Left colon (tissue), 2 donors: ENCODE data around the gene TRPC4. TPM values are rescaled to one million over a fixed set of nuclear protein-coding genes. Genes with fewer than 3 reads are reported as not detected.

Experiments used
- ATAC-seq: fragments of 200-7000 bp; cut with Tn5 transposase; one replicate; pipeline ENCODE4 v1.9.1; 2020; ENCODE audit warnings: mild to moderate bottlenecking, moderate library complexity
- DNase-seq, 2 donors: peaks; one replicate each; pipeline ENCODE4 v3.0.0-alpha.2; 2020
- intact Hi-C, 2 donors: fragments of 100-400 bp; cut with DNase I in 1 of 2; cut with micrococcal nuclease in 1 of 2; formaldehyde crosslinking; loops; one replicate each; pipeline versions ENCODE4 v1.11.2 to v1.14.0; 2022; cut with DNase I, micrococcal nuclease
- total RNA-seq, 2 donors: library from RNA; stranded (reverse); fragmentation: NEBNext Ultra II Directional; extraction: Animal tissue kit (Norgen Biotek cat#: 25700); gene quantifications; one replicate each; pipeline ENCODE4 v1.2.1, GENCODE V29; 2021
- donor health status: DM: no; HTN: no; CAD: no.
- donor health status: DM: yes; HTN: yes; CAD: no.

The TRPC4 gene
- total RNA-seq, 2 donors from 2014 or later = 0.24 to 0.56 TPM

DNA sequence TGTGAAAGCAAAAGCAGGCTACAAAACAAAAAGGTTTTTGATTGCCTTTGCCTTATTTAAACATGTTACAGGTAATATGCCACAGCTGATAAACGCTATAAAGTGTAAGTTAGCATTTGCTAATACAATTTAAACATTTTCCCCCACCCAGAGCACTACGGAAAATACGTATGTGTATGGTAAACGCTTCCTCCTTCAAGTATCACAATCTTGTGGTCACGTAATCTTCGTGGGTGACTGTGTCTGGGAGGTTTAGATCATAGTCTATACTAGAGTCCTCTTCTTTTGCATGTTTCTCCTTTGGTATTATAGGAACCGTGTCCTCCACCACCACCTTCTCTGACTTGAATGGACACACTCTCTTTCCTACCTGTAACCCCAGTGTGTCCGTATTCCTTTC, 232.9 kb downstream of the TRPC4 start:
- DNase-seq (no peak), ATAC-seq (no peak)
- intact Hi-C loops = no loop called here

DNA sequence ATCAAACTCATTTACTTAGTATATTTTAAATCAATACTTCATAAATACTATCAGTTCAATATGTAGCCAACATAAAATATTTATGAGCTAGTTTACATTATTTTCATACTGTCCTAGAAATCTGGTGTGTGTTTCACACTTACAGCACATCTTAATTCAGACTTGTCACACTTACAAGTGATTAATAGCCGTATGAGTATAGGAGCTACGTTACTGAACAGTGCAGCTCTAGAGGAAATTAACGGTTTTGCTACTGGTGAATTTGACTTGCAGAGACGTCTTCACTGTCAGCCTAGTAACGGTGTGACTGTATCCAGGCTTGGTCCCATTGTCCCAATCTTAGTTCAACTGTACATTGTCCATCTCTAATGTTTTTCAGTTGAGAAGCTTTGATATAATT, 237.3 kb downstream of the TRPC4 start:
- intact Hi-C loops = no loop called here
- DNase-seq (no peak), ATAC-seq (no peak)

DNA sequence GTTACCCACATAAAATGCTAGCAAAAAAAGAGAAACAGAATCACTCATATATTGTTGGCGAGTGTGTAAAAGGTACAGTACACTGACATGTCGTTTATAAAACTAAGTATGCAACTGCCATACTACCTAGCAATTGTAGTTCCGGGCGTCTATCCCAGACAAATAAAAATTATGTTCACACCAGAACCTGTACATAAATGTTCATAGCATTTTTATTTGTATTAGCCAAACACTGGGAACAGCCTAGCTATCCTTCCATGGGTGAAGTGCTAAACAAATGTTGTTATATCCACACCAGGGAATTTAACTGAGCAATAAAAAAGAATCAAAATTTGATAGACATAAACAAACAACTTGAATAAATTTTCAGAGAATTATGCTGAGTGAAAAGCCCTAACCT, 242.1 kb downstream of the TRPC4 start:
- DNase-seq = no peak

DNA sequence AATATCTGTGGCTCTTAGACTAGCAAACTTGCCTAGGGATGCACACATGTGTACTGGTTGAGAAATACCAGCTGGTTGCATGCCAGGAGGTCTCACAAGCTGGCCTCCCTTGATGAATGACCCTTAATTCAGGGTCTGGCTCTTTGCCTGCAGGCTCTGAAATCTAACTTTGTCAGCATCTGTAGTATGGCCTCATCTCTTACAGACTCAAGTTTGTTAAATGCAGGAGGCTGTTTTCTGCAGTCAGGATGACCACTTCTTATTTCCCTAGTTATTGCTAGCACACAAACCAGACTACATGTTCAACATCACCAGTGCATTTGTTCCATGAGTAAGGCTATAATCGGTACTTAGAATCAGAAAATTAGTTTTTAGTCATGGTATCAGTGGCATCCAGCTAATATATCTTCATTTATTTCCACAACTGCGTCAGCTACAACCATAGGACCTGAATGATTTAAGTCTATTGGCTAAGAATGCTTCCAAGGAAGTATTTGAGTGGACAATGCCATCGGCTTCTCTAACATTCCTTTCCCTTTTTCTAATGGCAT, 247.7 kb downstream of the TRPC4 start:
- no peak for ATAC-seq

More for the DNA sequence above, 242.1 kb downstream of the TRPC4 start:
- ATAC-seq = no peak
- intact Hi-C loops = no loop called here

DNA sequence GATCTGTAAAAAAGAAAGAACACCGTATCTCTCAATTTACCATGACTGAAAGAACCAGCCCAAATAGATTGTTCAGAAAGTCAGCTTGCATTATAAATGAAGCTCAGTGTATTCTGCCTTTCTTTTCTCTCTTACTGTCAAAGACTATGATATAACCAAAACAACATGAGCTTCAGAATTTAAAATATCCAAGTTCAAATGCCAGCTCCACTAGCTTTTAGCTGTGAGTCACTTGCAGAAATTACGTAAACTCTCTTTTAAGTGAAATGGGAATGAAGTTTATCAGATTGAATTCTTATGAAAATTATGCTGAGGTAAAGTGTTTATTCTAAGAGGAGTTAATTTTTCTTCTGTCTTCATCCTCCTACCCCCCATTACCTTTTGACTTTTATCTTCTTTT, 251.0 kb downstream of the TRPC4 start:
- ATAC-seq (no peak), DNase-seq (no peak)
- intact Hi-C loops = no loop called here

More for the DNA sequence above, 247.7 kb downstream of the TRPC4 start:
- no peak for DNase-seq
- intact Hi-C loops = no loop called here

DNA sequence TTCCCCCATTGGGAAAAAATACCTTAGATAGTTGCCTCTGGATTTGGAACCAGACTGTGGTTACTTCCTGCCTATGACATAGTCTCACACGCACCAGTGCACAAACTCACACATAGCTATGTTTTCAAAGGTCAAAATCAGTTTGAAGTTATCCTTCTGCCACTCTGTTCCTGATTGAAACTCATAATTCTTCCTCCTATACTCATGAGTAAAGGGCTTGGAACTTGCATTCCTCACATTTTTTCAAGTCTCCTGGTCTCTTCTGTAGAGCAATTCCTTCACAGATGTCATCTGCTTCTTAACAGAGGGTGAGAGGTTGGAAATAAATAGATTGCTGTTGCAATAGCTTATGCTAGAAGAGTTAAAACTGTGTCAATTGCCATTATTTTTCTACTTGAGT, 252.4 kb downstream of the TRPC4 start:
- DNase-seq (no peak), ATAC-seq (no peak)
- intact Hi-C loops = no loop called here

DNA sequence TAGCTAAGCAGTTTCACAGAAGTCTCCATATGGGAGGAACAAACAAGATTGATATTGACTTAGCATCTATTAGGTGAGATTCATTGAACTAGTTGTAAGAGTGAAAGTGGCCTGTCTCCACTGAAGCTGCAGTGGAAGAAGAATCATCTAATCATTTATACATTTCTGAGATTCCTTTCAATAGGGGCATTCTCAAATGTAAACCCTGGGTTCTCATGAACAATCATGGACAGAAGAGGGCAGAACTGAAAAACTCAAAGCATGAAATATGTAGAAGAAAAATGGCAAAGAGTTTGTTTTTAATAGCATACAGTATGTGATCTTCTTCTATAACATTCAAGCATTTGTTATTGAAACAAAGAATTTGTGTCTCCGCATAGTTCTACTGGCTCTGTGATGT, 253.4 kb downstream of the TRPC4 start:
- ATAC-seq (no peak), DNase-seq (no peak)
- intact Hi-C loops = no loop called here

DNA sequence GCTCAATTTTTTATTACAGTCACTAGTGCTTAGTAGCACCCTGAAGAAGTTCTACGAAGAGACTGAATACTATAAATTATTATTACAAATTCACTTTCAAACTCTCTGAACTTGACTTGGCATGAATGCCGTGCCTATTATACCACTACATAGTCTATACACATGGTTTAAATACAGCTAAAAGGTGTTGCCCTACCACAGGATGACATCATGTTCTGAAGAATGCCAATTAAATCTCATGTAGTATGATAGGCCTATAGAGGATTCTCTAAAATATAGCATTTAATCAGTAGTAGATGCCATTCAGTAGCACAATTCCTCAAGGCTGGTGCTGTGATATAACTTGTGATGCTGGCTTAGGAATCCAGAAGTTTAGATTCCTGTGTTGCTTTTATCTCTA, 254.3 kb downstream of the TRPC4 start:
- ATAC-seq (no peak), DNase-seq (no peak)
- intact Hi-C loops = no loop called here

DNA sequence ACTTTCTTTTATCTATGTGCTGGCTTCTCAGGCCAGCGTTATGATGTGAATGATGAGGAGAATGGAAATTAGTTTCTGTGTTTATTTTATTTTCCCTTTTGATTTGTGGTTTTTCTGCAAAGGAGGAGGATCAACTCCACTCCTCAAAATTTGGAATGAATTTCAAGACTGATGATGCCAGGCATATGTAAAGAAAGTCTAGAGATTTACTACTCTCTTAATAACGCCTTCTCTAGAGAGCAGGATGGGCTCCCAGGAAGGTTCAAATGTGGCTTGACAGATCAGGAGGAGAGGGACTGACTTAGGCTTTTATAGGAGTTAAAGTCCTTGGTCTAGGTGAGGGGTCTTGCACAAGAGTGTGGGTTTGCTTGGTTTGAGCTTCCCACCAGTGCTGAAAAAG, 255.9 kb downstream of the TRPC4 start:
- DNase-seq (no peak), ATAC-seq (no peak)
- intact Hi-C loops = no loop called here

DNA sequence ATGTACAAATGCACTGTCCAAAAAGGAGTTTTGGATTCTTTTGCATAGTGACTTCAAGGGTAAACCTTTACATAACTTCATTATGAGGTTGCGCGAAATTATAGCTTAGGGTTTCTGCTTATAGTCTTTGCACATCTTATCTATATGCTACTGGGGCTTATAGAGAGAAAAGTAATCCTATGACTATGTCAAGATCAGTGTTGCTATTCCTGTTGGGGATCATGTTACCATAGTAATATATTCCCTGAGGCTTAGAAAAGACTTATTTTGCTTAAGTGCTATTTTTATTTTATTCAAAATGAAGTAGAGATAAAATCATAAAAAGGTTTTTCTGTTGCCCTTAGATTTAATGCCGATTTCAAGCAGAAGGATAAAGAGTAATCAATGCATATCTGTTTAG, 256.3 kb downstream of the TRPC4 start:
- ATAC-seq = no peak
- intact Hi-C loops = no loop called here
- no peak for DNase-seq

DNA sequence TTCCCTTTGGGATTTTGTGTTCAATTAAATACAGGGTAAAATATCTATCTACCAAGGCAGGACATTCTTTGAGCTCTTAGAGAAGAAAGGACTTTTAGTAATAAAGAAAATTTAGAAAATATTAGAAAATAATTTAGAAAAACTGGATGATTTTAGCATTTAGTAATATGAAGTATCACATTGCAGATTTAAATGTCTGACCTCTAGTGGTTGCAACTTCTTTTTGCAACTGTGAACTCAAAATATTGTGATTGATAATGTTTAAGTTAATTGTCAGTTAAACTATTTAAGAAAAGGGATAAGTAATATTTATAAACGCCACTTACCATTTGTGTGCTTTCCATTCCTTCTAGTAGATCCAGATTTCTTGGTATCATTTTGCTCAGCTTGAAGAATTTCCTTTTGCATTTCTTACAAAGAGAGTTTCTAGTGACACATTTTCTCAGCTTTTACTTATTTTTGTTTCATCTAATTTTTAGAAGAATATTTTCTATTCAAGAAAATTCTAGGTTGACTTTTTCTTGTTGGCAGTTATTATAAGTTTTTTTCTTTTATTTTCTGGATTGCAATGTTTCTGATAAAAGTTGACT, 260.7 kb downstream of the TRPC4 start:
- intact Hi-C loops = loop anchor here in 1 of 2 donors (10.0 kb wide), 2 partner anchors 504 to 534 kb away; partner anchors contain the start of gene CSNK1A1L

DNA sequence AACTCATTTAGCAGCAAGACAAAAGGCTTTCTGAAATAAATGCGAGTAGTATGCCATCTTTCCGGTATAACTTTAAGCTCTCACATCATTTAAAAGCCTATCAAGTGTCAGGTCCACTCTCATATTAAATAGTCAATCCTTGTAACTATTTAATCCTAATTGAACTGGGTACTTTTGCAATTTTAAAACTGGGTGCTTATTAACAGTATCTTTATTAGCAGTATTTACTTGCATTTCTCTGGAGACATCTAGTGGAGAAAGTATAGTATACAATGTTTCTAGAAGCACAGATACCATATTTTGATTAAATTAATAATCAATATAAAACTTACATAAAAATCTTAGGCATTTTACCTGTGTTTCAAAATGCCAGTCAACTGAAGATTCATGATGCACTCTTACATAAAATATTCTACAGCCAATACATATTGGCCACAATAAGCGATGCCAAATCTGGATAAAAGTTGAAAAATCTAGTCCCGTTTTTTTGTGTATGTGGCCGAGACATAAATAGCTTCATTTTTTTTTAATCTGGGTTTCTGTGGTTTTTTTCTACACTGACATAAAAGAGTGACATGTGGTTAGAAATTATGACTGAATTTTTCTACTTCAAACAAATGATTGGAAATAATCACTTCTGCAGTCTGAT, 266.7 kb downstream of the TRPC4 start:
- DNase-seq = no peak
- ATAC-seq = no peak
- intact Hi-C loops = loop anchor here in 1 of 2 donors (10.0 kb wide), 2 partner anchors 498 to 528 kb away; partner anchors contain the start of gene CSNK1A1L

More for the DNA sequence above, 260.7 kb downstream of the TRPC4 start:
- DNase-seq = no peak
- ATAC-seq = no peak

DNA sequence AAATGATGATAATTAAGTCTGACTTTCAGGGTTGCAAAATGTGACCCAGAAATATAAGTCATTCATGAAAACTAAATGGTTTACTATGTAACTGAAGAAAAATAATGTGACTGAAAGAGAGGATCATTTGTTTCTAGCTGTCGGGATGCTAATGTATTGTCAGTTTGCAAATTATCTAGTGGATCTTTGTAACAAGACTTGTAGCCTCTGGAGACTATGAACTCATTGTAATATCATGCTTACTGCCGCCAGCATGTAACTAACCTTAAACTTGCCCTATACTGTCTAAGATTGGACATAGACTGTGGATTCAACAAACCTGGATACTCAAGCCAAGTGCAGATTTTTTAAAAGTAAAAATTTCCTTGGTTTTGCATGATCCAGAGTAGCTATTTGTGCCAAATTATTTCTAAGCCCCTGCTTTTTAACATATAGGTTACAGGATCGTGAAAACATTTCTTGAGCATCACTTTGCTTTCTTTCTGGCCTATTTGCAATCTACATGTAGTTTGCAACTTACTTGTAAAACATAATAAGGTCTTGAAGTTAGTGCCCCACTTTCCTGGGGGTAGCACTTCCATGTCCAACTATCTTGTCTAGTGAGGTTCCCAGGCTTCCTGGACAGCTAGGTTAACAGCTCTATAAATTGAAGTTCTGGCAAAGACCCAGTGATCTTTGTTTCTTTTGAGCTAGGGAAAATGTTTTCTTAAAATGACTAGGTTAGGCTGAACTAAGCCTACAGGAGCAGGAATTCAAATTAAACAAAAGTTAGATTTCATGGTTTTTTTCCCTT, 267.7 kb downstream of the TRPC4 start:
- ATAC-seq = no peak
- intact Hi-C loops = loop anchor here in 1 of 2 donors (10.0 kb wide), 2 partner anchors 497 to 527 kb away; partner anchors contain the start of gene CSNK1A1L
- no peak for DNase-seq

DNA sequence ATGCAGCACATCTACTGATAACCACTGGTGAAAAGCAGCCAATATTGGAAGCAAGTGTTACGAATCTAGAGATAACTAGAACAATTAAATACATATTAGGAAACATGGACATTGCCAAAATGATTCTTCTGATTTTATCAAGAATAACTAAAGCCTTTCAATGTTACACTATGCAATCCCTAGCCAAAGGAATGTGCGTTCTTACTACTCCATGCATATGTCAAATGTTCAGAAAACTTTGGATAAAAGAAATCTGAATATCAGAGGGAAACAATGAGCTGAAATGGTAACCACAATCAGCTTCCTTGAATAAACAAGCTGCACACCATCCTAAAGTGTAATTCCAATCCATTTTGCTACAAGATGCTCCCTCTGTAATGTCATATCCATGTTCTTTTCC, 270.1 kb downstream of the TRPC4 start:
- intact Hi-C loops = no loop called here
- ATAC-seq = no peak
- no peak for DNase-seq

DNA sequence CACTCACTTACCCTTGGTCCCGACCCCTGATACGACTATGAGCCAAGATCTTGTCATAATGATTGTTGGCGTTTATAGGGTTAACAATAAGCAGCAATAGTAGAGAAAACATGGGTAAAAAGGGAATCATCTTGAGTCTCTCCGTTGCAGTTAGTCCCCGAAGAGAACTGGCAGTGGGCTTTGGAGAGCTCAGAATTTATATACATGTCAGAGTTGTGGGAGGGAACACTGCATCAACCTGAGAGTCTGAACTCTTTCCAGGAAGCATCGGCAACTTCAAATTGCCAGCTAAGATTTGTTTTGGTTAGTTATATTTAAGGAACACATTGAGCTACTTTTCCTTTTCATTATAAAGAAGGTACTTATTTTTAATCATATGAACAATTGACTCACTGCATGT, 271.0 kb downstream of the TRPC4 start, which contains the start of gene POSTN:
POSTN (minus strand) TSS at position 172 of the 400 bp plus-strand sequence; CDS start at position 130, 42 bp downstream.
- ATAC-seq (no peak), DNase-seq (no peak)
- intact Hi-C loops = no loop called here

DNA sequence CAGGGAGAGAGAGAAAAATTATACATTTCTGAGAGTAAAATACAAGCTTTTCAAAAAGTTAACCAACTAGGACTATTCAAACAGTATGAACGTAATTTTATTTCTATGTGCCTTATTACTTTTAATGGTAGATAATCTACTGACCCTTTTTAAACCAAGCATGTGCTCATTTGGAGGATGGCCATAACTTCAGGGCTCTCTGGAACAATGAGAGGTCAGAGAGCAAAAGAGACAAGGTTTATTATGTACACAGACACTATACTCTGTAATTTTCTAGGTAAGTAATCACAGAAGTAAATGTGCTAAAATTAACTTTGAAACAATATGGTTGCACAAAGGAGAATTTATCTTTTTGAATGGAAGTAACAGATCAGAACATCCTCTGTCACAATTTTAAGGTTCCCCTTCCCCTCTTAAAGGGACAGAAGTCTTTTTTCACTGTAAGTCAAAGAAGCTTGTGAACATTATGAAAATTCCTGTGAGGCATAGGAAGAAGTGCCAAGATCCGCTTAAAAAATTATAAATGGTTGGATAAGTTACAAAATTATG, 272.0 kb downstream of the TRPC4 start:
- no peak for DNase-seq
- no peak for ATAC-seq
- intact Hi-C loops = no loop called here

DNA sequence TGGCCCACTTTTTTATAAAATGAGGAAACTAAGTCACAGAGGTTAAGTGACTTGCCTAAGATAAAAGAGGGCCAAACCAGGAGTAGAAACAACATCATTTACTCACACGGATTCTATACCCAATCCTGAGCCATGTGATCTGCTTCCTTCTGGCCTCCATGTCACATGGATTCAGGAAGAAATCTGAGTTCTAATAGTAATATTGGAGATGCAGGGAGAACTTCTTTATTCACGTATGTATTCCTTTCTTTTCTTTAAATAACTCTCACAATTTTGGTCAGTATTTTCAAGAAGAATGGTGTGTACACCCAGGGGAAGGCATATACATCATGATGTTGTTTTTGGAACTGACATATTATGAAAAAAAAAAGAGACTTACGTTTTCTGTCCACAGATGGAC, 272.8 kb downstream of the TRPC4 start:
- no peak for ATAC-seq
- intact Hi-C loops = no loop called here
- DNase-seq = no peak

DNA sequence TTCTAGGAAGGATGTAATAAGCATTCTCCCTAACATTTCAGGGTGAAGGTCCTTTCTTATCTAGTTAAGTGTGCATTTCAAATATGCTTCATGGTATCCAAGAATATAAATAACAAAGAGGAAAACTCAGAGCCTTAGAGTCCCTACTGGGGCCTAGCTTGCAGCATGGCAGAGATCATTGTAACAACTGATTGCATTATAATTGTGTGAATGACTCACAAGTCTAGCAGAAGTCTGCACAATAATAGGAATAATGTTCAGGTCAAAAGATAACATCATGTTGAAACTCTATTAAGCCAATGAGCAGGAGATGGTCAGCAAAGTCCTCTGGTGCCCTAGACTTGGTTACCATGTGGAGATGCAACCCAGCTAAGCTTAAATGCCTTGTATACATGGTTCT, 274.4 kb downstream of the TRPC4 start:
- ATAC-seq = no peak
- intact Hi-C loops = no loop called here
- DNase-seq = no peak

DNA sequence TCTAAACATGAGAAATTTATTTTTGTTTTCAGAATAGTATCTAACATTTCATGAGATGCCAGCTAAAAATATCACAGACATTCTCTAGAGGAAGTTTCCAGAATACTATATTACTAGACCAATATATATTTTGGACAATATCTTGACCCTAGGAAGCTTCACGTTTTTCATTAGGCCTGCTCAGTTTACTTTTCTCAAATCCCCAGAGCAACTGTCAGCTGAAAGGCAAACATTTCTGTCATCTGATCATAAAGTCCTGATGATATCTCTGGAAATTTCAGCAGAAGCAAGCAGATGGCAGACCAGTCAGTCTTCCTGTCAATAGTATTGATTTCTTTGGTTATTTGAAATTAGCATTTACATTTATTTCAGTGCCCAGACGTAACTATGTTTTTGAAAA, 275.0 kb downstream of the TRPC4 start:
- intact Hi-C loops = no loop called here
- no peak for ATAC-seq
- no peak for DNase-seq
